NCI-H226 (cell line): ENCODE results near the gene CACNA1C.
A peak's percentile ranks its signal among the peaks of the same experiment; 100 is the strongest.

Experiments
- DNase-seq: peaks from one replicate; pipeline ENCODE4 v3.0.0-alpha.2; 2015

The CACNA1C gene

DNA sequence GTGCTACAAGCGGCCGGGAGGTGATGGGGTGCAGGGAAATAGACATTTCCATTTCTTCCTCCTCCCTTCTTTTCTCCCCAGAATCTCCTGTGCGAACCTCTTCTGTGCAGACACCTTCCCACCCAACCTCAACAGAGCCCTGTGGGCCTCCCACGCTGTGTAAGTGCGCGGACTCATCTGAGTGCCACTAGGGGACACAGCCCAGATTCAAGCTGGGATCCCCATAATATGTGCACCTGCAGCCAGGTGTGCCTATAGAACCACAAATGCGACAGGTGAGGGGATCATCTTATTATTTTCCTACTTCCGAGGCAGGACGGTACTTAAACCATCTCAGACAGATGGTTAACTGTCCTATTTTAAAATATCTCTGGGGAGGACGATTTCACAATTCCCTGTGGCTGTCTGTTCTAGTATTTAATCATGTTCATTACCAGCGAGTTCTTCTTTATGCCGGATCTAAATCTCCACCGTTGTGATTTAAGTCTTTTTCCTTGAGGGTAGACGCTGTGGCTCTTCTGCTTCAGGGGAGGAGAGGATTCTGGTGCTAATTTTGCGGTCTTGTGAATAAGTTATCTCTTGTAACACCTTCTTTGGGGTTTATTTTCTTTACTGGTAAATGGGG, 17.2 kb upstream of the CACNA1C start:
- no peak for DNase-seq

- DNase-seq = no peak
Measured at GRCh38 chr12:2039034-2039433, 13.8 kb upstream of the CACNA1C start.

GRCh38 chr12:2043054-2043453, 9.7 kb upstream of the CACNA1C start:
- DNase-seq = no peak

DNA sequence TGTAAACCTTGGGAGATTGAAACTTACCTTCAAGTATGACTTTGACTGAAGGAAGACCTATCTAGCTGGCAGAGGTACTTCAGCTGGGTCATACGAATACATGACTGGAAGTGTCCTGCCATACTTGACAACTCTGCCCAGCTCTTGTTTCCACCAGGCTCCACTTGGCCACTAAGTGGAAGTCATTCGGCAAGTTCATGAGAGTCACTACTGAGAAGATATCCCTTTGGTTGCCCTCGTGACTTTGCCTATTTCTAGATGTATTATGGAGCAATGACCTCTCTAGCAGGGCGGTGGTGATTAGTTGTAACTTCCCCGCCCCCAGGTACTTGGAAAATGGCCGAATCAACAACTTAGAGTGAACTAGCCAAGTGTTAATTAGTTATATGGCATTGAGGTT, 8.6 kb upstream of the CACNA1C start:
- DNase-seq = no peak

DNA sequence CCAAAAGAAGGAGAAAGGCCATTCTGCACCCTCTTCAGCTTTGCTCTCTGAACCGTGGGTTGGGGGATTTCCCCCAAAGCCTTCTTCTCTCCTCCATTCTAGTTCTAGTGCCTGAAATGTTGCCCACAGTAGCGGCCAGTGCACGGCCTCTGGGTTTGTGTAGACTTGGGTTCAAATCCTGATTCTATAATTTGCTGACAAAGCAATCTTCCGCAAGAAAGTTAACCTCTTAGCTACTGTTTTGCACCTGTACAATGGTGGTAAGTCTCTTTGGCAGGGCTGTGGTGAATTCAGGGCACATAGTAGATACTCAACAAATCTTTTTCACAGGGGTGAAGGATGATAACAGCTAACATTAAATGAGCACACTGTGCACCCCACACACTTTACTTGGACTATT, 5.8 kb upstream of the CACNA1C start:
- DNase-seq = no peak

DNA sequence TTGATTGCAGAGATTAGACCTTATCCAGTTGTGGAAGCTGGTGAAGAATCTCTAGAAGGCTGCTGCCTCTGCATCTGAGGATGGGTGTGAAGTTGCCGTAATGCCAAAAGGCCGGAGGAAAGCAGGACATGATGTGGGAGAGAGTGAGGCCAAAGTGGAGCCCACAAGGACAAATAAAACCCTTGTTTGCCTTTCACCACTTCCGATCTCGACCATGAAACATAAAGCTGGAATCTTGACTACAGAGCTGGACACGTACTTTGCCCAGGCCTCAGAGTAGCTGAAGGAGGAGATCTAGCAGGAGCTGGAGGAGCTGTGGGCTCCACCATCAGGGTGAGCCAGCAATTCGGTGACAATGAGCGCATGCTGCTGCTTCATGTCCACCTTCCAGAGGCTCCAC, 5.0 kb upstream of the CACNA1C start:
- DNase-seq = no peak

DNA sequence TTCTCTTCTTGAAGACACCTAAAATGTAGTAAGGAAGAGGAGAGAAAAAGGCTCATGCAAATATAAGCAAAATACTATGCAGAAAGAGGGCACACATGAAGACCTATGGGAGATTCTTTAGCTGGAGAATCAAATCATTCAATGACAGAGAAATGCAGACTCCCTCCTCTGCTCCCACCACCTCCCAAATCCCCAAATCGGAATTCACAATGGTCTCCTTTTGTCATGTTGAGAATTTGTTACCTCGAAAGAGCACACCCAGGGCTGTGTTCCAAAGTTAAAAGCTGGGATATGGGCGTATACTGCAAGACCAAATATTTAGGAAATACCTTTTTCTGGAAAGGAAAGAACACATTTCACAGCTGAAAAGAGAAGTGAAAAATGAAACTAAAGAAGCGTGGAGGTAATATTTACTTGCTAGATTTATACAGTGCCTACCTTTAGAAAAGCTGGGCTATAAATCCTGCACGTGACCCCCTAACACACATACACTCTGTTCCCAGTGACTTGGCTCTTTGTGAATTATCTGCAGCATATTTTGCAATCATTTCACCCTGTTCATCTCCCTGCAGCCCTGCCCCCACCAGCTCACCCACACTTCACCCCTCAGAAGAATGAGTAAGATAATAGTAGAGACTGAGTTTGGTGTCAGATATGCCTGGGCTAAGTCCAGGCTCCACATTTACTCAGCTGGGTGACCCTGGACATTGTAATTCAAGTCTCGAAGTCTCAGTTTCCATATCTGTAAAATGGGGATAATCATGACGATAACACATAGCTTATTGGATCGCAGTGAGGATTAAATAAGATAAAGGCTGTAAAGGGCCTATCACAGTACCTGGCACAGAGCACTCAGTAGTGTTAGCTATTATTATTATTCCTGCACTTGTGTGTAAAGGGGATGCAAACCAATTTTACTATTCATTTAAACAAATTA, 2.9 kb upstream of the CACNA1C start:
- DNase-seq = peak; percentile 15

DNA sequence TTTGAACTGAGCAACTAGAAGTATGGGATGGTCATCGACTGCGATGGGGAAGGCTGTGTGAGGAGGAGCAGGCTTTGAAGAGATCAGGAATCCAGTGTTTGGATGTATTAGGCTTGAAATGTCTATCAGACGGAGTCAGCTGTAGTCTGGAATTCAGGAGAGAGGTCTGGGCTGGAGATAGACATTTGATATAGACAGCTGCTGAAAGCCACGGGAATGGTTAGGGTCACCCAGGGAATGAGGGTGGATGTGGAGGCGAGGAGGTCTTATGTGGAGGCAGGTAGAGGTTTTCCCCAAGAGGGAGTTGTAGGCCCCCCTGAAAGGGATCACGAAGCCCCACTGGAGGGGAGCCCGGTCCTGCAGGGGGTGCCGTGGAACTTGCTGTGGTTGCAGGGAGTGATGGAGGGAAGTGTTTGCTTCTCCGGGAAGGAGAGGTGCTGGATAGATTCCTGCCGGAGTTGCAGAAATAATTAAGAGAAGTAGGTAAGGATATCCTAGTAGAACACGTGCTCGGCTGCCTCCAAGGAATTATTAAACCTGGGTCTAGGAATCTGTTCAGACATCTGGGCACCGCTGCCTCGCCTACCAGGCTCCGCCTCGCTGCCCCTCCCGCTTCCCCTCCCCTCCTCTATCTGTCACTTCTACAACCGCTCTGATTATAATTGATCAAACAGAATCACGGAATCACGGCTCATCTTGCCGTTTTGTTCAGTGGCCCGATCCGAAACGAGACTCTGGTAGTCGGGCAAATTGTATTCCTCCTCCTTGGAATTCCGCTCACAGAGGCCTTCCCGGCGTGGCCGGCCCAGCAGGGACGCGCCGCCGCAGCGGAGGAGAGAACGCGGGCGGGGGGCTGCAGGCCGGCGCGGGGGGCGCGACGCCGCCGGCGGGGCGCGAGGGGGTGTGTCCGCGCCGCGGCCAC, 826 bp upstream of the CACNA1C start:
- DNase-seq = no peak

DNA sequence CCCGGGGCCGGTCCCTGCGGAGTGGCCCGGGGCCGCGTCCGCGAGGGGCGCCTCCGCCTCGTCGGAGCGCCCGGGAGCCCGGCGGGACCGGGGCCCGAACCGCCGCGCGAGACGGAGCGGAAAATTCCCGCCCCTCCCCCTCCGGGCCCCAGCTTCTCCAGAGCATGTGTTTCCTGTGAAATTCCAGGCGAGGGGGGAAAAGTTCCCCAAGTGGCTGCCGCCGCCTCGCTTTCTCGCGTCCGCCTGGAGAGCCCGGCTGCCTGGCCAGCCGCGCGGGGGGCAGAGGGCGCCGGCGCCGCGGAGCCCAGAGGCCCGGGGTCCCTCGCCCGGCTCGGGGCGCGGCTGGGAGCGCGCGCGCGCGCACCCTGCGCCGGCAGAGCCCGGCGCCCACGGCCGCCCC, 904 bp downstream of the CACNA1C start:
- DNase-seq = no peak

DNA sequence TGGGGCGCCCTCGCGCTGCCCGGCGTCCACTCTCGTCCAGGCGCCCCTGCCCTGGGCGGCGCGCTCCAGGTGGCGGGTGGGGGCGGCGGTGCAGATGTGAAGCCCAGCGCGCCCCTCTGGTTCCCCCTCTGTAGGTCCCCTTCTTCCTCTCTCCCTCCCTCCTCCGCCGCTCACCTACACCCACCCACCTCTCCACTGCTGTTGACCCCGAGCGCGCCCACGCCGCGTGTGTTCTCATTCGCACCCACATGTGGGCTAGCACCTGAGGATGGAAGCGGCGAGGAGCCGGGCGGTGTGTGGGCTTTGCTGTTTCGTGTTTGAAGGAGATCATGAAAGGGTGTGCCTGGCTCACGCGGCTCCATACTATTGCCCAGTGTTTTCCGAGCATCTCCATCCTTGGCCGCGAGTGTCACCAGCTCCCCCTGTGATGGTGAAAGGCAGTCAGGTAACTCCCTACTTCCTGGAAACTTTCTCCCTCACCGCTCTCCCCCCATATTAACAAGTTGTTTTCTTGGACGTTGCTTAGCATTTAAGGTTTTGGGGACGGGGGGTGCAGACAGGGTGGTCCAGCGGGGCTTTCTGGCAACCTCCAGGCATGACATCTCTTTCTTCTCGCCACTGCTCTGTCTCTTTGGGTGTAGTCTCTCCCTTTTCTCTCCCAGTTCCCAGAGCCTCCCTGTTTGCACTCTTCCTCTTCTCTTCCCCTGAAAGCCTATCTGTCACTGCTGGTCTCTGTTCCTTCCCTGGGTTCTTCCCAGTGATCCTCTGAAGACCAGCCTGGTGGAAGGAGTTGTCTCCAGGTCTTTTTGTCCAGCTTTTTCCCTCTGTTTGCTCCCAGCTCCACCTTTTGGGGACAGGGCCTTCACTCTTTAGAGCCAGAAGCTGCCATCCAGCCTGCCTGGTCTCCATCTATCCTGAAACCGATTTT, 1.6 kb downstream of the CACNA1C start:
- no peak for DNase-seq

DNA sequence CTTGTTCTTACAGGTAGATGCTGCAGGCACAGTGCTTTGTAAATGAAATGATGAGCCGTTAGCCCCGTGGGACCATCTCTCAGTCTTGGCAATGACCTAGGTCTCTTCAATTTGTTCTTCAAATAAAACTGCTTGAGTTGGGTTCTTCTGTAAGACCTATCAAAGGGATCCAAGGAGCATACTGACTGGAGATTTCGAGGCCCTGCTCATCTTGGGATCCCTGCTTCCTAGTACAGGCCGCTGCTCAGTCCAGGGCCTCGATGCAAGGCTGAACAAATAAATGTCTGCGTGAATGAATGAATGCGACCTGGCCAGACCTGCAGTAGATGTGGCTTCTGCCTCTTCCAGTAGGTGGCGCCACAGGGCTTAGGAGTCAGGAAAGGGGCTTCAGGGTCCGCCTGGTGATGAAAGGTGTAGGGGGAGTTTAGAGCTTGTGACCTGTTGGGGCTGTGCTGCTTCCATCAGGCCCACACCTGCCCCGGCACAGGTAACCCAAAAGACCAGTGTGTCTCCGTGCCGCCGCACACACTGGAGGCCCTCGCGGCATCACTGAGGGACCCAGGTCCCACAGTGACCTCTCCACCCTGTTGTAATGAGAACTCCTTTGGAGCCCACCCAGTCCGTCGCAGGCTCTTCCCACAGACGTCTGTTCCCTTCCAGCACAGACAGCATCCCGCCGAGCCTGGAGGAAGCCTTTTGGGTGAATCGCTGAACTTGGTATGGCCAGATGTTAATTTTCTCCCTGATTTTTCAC, 4.4 kb downstream of the CACNA1C start:
- no peak for DNase-seq

- no peak for DNase-seq
Measured at GRCh38 chr12:2057795-2058408, 5.1 kb downstream of the CACNA1C start.

DNA sequence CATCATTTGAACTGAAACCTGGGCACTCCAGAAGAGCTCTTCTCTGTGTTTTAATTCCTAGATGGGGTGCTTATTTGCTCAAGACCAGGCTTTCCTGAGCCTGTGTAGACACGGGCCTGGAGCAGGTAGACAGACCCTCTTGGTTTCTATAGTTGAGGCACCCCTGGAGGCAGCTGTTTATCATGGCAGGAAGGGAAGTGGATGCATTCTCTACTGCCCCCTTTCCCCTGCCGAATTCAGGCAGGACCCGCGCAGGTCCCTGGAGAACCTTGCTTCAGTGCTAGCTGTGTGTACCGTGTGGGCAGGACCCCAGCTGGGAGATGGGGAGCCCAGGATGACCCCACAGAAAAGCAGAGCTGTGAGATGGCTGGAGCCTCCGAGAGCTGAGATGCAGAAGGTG, 6.0 kb downstream of the CACNA1C start:
- no peak for DNase-seq

DNA sequence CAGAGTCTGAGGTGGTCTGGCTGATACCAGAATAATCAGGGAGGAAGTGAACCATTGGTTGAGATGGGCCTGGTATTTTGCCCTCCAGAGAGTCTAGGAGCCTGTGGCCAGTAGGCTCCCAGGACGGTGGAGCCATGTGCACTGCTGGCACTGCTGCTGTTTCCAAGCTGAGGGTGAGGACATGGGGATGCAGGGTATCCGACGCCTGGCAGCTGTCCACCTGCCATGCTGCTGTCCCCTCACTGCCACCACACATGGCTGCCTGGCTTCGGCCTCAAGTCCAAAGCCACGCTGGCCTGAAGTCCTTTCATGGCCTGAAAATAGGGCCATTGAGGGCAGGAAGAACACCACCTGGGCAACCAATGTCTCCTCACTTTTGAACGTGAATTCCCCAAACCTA, 8.6 kb downstream of the CACNA1C start:
- DNase-seq = no peak

DNA sequence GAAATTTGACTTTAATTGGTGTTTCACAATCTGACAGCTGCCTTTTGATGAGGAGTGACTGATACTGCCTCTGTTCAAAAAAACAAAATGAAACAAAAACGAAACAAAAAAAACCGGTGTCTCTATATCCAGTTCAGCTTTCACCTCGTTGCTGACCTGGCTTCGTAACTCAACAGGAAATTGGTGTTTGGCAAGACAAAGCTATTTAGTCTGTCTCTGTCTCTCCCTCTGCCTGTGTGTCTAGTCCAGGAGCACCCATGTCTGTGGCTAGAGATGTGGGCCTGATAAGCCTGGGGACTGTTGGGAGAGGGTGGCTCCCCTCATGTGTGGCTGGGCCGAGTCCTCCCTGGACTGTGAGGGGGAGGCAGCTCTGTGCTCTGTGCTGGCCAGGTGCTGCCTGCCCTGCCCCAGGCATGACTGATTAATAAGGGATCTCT, 11.3 kb downstream of the CACNA1C start:
- DNase-seq = peak; percentile 53

DNA sequence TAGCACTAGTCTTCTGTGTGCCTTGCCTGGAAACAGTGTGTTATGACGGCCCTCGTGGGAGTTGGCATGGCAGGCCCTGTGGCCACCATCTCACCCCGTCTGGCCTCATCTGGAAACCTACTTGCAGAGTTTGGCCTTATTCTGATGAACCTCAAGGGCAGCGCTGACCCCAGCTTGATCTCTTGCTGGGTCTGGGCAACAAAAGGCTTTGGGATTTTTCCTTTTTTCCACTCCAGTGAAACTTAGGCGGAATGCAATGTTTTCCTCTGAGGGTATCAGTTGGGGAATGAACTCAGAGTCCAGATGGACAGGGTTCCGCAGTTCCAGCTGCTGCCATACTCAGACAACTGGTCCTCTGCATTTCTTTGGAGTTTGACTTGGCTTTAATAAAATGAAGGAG, 15.9 kb downstream of the CACNA1C start:
- DNase-seq = no peak

GRCh38 chr12:2070440-2071045, 17.8 kb downstream of the CACNA1C start:
- no peak for DNase-seq

- DNase-seq = no peak
Measured at GRCh38 chr12:2074792-2075191, 22.0 kb downstream of the CACNA1C start.

DNA sequence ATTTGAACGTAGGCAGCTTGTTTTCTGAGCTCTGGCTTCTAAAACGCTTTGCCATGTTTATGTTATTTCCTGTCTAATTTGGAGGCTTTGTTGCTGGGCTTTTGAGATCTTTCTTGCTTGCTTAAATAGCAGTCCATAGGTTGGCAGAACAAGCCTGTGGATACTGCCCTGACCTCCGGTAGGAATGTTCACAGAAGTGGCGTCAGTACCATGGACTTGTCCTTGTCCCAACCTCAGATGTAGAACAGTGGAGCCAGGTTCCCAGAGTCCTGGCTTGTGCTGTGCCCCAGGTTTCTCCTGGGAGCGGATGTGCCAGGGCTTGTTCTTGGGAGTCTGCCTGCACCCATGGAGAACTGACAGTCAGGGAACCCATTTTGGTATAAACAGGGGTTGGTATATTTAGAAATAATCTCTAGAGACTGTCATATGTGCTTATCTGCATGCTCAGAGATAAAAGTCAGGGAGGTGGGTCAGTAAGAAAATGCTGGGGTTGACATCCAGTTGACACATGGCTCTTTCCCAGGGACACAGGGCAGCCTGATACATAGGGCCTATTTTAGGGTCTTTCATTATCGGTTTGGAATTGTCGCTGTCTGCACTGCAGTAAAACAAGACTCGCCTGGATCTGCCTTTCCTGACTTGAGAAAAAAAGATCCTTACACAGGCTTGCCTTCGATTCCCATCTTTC, 22.9 kb downstream of the CACNA1C start:
- no peak for DNase-seq

- DNase-seq = no peak
Measured at GRCh38 chr12:2076196-2076570, 23.4 kb downstream of the CACNA1C start.
